ENCODE data around the gene PIF1.
A peak's percentile ranks its signal among the peaks of the same experiment; 100 is the strongest.

PIF1 gene, protein sequence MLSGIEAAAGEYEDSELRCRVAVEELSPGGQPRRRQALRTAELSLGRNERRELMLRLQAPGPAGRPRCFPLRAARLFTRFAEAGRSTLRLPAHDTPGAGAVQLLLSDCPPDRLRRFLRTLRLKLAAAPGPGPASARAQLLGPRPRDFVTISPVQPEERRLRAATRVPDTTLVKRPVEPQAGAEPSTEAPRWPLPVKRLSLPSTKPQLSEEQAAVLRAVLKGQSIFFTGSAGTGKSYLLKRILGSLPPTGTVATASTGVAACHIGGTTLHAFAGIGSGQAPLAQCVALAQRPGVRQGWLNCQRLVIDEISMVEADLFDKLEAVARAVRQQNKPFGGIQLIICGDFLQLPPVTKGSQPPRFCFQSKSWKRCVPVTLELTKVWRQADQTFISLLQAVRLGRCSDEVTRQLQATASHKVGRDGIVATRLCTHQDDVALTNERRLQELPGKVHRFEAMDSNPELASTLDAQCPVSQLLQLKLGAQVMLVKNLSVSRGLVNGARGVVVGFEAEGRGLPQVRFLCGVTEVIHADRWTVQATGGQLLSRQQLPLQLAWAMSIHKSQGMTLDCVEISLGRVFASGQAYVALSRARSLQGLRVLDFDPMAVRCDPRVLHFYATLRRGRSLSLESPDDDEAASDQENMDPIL

DNA sequence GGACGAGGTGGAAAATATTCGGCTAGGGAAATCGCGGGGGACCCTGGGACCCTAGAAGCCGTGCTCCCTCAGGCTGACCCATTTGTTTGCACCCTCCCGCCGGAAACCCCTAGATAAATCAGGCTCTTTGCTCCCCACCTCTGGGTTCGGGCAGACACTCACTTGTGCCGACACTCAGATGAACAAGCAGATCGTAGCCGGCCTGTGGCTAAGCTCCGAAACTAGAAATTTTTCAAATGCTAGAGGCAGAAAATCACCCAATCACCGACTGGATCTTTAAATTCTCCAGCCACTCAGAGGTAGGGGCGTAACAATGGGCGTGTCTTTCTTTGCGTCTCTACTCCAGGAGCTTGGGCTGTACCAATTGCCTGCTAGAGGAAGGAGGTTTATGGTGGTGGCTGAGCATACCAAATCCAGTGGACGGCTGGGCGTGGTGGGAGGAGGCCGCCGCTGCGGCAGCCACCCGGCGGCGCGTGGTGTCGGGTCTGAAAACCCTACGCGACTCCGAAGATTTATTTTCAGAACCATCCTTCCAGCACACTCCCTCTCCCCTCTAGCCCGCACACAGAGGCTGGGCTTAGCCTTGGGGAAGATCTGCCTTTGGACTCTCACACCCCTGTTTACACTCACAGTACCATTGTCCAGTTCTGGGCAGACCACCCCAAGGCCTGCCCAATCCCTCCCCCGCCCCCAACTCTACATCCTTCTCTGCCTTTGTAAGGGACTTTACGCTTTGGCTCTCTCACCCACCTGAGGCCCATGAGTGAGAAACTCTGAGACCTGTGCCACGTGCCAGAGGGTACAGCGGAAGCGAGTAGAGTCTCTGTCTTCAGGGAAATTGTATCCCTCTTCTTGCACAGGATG, at the start of gene PIF1:
Gene PIF1, minus strand, starts transcription at position 217 of the 864 bp plus-strand sequence. CDS start 1,312 bp downstream, outside the sequence.
- peak; percentile 98 for DNase-seq (ENCODE audit: low read depth in 2 of 2)

DNA sequence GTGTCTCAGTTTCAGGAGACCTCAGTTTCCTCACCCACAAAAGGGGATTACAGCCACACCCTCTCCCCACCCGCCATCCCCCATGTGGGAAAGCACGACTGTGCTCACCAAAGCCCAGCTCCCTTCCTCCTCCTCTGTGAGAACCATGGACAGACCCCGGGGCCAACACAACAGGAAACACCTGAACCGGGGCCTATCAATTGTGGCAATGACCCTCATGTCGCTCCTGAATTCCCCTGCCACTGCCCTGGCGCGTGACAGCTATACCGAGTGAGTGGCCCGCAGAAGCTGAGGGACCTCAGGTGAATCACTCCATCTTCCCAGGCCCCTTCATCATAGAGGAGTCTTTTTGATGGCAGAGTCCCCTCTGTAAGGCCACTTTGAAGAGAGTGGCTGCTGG, 44.9 kb upstream of the PIF1 start:
- no peak for DNase-seq (ENCODE audit: low read depth in 2 of 2)

DNA sequence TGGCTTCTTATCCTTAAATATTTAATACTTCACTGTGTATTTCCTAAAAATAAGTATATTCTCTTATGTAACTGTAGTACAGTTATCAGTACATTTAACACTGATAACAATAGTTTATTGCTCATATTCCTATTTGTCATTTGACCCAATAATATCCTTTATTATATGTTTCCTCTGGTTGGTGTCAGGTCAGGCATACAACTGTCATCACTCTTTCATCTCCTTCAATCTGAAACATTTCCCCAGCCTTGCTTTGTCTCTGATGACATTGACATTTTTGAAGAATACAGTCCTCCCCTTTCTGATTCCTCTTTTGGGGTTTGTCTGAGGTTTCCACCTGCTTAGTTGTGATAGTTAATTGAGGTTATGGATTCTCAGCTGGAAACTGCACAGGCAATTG, 44.1 kb upstream of the PIF1 start:
- DNase-seq (ENCODE audit: low read depth in 2 of 2): no peak

DNA sequence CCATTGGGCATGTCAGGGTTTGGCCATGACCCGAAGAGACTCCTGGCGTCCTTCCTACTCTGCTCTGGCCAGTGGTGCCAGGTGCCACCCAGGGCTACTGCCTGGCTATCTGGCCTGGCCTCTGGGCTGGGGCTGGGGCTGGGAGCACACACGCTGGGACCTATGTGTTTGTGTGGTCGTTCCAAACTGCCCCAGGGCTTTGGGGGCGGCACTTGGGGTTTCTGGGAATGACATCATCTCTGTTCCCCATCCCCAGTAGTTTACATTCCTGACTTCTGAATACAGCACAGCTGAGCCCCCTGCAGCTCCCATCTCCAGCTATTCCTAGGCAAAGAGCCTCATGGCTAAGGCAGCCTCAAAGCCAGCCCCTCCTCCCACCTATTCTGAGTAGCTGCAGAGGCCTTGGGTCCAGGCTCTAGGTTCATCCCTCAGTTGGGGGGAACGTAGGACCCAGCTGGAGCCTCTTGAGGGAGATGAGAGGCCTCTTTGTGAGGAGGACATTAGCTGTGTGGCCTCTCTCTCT, 40.6 kb upstream of the PIF1 start:
- DNase-seq (ENCODE audit: low read depth in 2 of 2): peak; percentile 74 to 75

DNA sequence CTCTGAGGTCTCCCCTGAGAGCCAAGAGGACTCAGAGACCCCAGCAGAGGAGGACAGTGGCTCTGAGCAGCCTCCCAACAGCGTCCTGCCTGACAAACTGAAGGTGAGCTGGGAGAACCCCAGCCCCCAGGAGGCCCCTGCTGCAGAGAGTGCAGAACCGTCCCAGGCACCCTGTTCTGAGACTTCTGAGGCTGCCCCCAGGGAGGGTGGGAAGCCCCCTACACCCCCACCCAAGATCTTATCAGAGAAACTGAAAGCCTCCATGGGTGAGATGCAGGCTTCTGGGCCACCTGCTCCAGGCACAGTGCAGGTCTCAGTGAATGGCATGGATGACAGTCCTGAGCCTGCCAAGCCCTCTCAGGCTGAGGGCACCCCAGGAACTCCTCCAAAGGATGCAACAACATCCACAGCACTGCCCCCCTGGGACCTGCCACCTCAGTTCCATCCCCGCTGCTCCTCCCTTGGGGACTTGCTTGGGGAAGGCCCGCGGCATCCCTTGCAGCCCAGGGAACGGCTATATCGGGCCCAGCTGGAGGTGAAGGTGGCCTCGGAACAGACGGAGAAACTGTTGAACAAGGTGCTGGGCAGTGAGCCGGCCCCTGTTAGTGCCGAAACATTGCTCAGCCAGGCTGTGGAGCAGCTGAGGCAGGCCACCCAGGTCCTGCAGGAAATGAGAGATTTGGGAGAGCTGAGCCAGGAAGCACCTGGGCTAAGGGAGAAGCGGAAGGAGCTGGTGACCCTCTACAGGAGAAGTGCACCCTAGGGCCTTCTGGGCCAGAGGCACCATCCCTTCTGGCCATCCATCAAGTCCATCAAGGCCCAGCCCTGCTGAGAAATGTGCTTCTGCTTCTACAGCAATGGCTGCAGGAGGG, 39.9 kb upstream of the PIF1 start:
- DNase-seq (ENCODE audit: low read depth in 2 of 2): no peak

DNA sequence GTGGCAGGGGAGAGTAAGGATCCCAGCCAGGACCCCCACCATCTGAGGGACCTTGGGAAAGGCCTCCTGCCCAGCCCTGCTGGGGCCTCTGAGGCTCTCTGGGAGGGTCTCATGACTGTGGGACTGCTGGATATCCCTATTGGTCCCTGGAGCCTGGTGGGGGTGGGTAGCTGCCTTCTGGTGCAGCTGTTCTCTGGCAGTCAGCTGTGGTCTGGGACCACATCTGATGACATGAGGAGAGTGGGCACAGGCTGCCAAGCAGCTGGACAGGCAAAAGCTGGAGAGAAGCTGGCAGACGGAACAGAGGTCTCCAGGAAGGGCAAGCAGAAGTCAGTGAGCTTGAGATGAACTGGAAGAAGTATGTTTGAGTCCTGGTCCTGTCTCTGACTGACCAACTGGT, 38.6 kb upstream of the PIF1 start:
- DNase-seq (ENCODE audit: low read depth in 2 of 2): no peak

DNA sequence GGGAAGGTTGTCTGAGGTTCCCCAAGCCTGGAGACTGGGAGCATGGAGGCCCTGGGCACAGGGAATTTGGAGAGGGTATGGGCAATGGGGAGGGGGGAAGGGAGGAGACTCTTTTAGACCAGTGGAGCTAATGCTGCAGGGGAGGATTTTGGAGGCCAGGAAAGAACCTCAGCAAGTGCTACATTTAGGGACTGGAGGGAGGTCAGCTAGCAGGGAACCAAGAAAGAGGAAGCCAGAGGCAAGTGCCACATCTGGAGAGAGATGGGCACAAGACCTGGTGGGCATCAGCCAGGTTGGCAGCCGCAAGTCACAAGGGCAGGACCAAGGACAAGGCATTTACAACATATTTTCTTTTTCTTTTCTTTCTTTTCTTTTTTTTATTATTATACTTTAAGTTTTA, 37.0 kb upstream of the PIF1 start:
- no peak for DNase-seq (ENCODE audit: low read depth in 2 of 2)

DNA sequence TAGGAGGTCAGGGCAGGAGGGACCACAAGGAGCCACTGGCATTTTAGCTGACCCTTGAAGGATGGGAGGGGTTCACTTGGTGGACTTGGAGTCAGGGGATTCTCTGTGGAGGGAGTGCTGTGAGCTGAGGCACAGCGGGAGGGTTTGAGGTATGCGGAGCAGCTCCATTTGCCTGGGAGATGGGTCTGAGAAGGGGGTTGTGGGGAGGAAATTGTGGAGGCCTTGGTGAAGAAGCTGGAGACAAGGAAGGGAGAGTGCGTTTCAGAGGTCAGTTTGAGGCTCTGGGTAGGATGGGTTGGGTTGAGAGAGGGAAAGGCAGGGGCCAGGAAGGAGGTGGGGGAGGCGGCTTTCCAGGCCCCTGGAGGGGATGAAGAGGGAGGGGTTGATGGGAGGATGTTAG, 36.5 kb upstream of the PIF1 start:
- no peak for DNase-seq (ENCODE audit: low read depth in 2 of 2)

DNA sequence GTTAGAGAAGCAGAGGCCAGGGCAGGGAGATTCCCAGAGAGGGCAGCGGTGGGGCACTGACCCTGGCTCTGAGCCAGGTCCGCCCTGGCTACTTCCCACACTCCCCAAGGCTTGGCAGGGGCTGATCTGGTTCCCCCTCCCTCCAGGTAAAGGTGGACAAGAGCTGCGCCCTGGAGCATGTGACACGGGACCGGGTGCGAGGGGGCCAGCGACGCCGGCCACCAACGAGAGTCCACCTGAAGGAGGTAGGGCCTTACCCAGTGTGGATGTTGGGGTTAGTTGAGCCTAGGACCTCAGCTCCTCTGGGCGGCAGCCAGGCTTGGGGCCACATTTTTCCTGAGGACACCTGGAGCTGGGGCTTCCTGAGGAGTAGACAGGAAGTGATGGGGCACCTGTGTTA, 35.9 kb upstream of the PIF1 start:
- DNase-seq (ENCODE audit: low read depth in 2 of 2): no peak

DNA sequence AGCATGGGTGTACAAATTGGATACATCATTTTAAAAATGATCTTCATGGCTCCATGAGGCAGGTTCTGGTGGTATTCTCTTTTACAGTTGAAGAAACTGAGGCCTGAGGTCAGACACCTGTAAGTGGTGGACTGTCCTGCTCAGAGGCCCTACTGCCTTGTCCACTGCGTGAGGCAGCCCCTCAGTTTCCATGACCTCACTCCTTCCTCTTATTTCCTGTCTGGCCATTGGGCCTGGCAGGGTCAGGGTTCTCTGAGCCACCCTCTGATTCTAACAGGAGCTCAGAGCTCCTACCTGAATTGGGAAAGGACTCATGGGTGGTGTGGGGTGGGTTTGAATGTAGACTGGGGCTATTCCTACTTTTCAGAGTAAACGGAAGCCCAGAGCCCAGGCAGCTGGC, 33.8 kb upstream of the PIF1 start:
- no peak for DNase-seq (ENCODE audit: low read depth in 2 of 2)

DNA sequence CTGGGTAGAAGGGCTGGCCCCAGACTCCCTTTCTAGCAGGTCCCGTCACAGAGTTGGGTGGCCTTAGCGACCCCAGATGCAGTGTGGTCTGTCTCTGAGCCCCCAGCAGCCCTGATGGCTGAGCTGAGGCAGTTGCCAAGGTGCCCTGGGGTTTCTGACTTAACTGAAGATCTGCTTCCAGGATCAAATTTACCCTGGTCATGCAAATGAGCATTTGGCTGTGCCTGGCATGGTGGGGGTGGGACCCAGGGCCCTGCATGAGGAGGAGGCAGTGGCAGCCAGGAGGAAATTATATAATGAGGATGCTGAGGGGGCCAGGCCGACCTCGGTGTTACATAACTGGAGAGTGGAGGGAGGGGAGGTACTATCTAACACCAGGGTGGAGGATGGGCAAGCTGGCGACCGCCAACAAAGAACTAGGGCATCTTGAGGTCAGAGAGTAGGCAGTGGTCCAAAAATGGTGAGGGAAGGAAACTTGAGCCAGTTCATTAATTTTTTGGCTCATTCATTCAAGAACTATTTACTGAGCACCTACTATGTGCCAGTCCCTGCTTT, 32.7 kb upstream of the PIF1 start:
- DNase-seq (ENCODE audit: low read depth in 2 of 2): no peak

DNA sequence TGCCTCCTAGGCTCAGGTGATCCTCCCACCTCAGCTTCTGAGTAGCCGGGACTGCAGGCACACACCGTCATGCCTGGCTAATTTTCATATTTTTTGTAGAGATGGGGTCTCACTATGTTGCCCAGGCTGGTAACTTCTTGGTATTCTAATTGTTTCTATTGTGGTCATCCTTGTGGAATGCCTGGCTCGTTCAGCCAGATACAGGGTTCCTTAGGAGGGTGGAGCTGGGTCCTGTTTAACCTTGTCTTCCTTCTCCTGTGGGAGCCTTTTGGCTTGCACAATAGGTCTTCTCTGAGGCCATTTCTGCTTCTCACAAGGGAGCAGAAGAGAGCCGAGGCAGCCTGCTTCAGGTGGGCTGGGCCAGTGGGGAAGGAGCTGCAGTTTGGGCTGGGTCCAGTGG, 32.0 kb upstream of the PIF1 start:
- no peak for DNase-seq (ENCODE audit: low read depth in 2 of 2)

DNA sequence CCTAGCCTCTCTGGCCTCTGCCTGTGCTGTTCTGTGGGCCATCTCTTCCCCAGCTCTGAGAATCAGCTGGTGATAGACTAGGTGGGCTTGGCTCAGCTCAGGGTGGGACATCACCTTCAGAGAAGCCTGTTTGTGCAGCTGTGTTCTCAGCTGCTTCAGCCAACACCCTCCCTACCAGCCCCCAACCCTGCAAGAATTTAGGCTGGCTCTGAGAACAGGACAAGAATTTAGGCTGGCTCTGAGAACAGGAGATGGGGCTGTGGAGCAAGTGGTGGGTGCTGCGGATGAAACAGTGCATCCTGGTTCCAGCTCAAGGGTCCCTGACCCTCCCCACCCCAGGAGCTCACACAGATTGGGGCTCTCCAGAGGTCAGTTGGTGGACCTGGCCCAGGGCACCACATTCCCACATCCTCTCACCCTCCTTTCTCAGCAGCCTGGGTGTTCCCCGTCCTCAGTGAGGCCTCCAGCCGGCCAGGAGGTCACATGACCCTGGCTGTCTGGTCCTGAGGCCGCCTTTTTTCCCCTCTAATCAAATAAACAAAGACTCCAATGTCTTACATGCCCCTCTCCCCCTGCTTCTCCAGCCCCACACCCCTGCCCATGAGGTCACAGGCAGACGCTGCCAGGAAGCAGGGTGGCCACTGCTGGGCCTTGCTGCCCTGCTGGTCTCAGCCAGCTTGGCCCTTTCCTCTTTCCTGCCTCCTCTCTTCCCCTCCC, 31.1 kb upstream of the PIF1 start:
- DNase-seq (ENCODE audit: low read depth in 2 of 2): no peak

DNA sequence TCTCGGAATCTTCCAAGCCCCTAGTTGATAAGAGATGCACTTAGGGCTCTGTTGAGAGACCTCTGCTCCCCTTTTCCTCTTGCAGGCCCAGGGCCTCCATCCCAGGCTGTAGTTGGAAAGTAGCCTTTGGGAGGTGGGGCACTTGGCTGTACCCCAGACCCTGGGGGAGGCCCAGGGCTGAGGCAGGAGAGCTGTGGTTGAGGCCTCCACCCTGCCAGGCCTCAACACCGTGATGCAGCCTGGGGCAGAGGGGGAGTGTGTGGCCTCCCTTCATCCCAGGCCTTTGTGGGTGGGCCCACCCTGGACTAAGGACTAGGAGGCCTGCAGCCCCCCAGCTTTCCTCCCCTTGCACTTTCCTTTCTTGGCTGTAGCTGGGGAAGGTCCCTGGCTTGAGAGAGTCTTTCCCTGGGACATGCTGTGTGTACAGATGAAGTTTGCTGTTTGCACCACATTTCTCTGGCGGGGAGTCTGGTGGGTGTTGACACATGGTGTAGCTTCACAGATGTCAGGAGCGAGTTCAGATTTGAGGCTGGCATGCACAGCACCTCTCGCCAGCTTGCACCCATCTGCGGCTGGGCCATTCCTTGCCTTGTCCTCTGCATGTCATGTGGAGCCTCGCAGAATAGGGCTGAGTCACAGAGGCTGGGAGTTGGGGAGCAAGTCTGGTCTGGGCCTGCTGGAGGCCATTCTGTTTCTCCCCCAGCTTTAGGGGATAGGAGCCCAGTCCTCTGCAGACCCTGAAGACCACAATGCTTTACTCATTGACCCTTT, 29.9 kb upstream of the PIF1 start:
- DNase-seq (ENCODE audit: low read depth in 2 of 2): no peak

DNA sequence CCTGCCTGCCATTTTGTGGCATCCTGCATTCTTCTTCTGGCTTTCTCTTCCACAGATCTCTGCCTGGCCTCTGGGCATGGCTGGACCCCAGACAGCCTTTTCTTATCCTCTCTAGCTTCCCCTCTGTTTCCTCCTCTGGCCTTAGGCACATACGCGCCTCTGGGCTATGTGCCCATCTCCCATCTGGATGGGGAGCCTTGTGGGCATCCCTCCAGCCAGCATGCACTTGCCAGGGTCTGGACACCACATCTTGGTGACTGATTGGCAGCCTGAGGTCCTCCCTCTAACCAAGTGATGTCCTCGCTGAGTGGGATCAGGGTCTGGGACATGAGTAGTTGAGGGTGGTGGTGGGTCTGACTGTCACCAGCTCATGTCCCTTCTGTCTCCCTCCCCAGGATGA, 29.1 kb upstream of the PIF1 start:
- no peak for DNase-seq (ENCODE audit: low read depth in 2 of 2)

DNA sequence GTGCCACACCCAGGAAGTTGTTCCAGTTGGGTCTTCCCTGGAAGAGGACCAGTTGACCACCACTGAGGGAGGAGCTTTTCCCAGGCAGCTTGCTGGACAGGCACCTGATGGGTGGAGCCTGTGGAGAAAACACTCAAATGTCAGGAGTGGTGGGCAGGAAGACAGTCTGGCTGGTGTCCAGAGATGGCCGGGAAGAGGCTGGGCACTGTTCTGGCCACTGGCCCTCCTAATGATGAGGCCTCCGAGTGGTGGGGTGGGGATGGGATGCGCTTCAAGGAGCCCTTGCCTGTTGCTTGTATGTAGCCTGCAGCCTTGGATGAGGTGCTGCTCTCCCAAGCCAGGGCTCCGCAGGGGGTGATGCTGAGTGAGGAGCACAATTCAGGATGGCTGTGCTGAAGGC, 28.6 kb upstream of the PIF1 start:
- DNase-seq (ENCODE audit: low read depth in 2 of 2): no peak

DNA sequence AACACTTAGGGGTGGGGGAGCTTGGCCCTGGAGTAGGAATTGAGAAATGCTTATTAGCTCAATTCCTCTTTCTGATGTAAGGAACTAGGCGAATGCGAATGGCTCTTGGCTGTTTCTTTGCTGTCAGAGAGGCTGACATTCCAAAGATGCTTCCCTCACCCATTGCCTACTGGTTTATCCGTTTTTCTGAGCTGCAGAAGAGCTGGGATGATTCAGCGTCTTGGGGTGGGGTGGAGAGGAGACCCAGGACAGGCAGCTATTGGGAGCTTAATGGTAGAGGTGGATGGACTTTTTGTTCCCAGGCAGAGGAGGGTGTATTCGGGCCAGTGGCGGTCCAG, 26.0 kb upstream of the PIF1 start:
- peak; percentile 79 for DNase-seq (ENCODE audit: low read depth in 2 of 2)

DNA sequence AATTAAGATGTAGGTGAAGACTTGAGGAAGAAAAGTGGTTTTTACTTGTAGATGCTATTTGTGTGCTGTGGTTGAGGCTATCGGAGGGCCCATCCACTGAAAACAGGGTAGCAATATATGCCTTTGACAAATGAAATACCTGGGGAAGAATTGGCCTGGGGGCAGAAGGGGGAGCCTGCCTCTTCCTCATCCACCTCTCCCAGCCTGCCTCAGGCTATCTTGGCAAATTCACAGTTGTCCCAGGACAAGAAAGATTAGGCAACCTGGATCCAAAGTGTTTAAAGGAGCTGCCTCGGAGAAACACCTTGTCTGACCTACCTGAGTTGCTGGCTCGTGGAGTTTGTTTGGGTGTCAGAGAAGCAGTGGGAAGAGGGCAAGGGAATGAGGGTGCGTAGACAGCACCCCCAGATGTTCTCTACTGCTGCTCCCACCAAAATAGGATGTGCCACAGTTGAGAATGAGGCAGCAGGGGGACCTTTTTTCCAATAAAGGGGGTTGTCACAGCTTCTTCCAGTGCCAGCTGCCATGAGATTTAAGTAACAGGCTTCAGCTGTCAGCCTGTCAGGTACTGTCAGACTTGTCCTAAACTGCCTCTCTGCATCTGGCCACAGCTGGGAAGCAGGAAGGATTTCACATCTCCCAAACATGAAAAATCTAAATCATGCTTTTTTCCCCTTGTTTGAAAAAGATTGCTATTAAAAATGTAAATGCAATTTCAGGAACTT, 25.5 kb upstream of the PIF1 start:
- no peak for DNase-seq (ENCODE audit: low read depth in 2 of 2)
